ENCODE measurements around the gene PLA2G4C.

- TF ChIP-seq YY1 (IDR thresholded peaks at IDR 0.05; ENCODE audit: insufficient read depth, insufficient read length), result no peak
- no peak for TF ChIP-seq ZNF274 (IDR thresholded peaks at IDR 0.05; ENCODE audit: low read depth, low read length)
Observed at GRCh38 chr19:48090281-48090802, 20.3 kb downstream of the PLA2G4C start.

Data from NT2/D1 (cell line).